GM12891 (cell line): Measurements from ENCODE around the gene OR51B2.

Experiments
- PAX5 ChIP-seq: IDR thresholded peaks from 2 replicates; pipeline ENCODE4 v1.6.1; 2011; ENCODE audit warnings: low read length, moderate library complexity, mild to moderate bottlenecking; ENCODE audit not compliant: insufficient read depth, severe bottlenecking
- POLR2A ChIP-seq: IDR thresholded peaks from 2 replicates; pipeline ENCODE4 v1.6.1; 2011; ENCODE audit warnings: low read depth, low read length, control low read depth
- POLR2AphosphoS5 ChIP-seq: IDR thresholded peaks from 2 replicates; pipeline ENCODE4 v1.6.1; 2011; ENCODE audit warnings: low read depth, low read length, control low read depth
- TAF1 ChIP-seq: IDR thresholded peaks from 2 replicates; pipeline ENCODE4 v1.6.1; 2011; ENCODE audit warnings: low read depth, low read length, control low read depth

DNA sequence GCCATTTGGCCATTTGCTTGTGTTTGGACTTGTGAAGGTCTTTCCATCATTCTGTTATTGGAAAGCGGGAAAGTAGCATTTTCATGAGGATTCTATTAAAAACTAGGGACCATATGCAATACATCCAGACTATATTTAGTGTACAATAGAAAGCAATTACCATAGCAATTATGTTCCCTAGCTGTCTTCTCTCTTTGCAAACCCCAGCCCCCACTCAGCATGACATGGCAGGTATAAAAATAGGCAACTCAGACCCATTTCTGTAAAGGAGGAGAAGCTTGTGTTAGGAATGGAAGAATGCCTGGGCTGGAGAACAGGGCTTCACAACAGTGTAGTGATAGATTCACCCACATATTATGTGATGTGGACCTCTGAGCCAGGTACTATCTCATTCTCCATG lies 39.6 kb upstream of the OR51B2 start:
- TF ChIP-seq PAX5, result no peak
- TF ChIP-seq POLR2AphosphoS5, result no peak
- TF ChIP-seq POLR2A, result no peak
- TF ChIP-seq TAF1, result no peak
